Measurements from ENCODE around the gene ACAD10. TPM values are rescaled to one million over a fixed set of nuclear protein-coding genes. Genes with fewer than 3 reads are reported as not detected.

The ACAD10 gene
- total RNA-seq, 1 donor from 2014 or later: 44.0 TPM

- Mint-ChIP-seq H3K4me1 (no peaks in the 10 kb centered on the region), H3K9me3 (no peaks in the 10 kb centered on the region), H3K27me3 (ENCODE audit: low read depth) (peaks cover 10% of the 10 kb centered on the region), H3K4me3 (no peak overlapping the region), H3K36me3 (ENCODE audit: low read depth) (peaks cover 2% of the 10 kb centered on the region), H3K27ac (ENCODE audit: unreplicated experiment) (peak overlapping the region; percentile 78)
- TF ChIP-seq, protein P1, sequence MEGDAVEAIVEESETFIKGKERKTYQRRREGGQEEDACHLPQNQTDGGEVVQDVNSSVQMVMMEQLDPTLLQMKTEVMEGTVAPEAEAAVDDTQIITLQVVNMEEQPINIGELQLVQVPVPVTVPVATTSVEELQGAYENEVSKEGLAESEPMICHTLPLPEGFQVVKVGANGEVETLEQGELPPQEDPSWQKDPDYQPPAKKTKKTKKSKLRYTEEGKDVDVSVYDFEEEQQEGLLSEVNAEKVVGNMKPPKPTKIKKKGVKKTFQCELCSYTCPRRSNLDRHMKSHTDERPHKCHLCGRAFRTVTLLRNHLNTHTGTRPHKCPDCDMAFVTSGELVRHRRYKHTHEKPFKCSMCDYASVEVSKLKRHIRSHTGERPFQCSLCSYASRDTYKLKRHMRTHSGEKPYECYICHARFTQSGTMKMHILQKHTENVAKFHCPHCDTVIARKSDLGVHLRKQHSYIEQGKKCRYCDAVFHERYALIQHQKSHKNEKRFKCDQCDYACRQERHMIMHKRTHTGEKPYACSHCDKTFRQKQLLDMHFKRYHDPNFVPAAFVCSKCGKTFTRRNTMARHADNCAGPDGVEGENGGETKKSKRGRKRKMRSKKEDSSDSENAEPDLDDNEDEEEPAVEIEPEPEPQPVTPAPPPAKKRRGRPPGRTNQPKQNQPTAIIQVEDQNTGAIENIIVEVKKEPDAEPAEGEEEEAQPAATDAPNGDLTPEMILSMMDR (conservative IDR thresholded peaks at IDR 0.05): no peak
- DNase-seq (ENCODE audit: low read depth, low spot score): no peak
Measured at GRCh38 chr12:111754671-111755070, 68.8 kb downstream of the ACAD10 start.

DNA sequence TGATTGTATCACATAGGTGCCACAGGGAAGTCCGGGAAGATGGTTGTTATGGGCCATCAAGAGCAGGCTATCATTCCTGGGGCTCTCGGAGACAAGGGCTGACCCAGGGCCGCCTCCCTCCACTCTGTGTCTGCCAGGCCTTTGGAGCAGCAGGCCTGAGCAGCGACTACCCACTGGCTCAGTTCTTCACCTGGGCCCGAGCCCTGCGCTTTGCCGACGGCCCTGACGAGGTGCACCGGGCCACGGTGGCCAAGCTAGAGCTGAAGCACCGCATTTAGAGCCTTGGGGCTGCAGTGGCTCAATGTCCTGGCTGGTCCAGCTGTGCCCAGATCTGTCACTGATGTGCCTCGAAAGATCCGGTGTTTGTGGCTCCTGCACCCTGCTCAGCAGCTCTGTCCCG lies 70.3 kb downstream of the ACAD10 start:
- Mint-ChIP-seq H3K4me3 (no peak overlapping the region), H3K36me3 (ENCODE audit: low read depth) (peaks cover 2% of the 10 kb centered on the region), H3K27ac (ENCODE audit: unreplicated experiment) (no peak overlapping the region), H3K9me3 (no peaks in the 10 kb centered on the region), H3K4me1 (peaks cover 6% of the 10 kb centered on the region), H3K27me3 (ENCODE audit: low read depth) (peaks cover 10% of the 10 kb centered on the region)
- TF ChIP-seq, protein P1 (conservative IDR thresholded peaks at IDR 0.05): no peak
- DNase-seq (ENCODE audit: low read depth, low spot score): no peak

DNA sequence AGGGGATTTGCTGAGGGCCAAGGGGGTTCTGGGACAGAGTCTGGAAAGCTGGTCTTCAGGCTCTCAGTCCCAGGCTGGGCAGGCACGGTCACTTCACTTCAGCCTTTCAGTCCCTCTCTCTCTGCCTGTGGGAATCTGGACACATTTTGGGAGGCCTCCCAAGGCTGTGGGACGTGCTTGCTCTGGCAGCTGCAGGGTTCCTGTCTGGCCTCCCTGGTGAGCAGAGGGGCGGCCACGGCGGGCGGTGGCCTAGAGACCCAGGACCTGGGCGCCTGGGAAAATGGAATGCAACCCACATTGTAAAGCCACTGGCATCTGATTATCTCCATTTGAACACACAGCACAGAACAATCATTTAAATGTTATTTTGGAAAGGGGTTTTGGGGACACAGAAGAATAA lies 70.8 kb downstream of the ACAD10 start:
- Mint-ChIP-seq H3K36me3 (ENCODE audit: low read depth) (peaks cover 2% of the 10 kb centered on the region), H3K4me3 (no peak overlapping the region), H3K4me1 (peaks cover 10% of the 10 kb centered on the region), H3K27me3 (ENCODE audit: low read depth) (peaks cover 12% of the 10 kb centered on the region), H3K27ac (ENCODE audit: unreplicated experiment) (no peak overlapping the region), H3K9me3 (no peaks in the 10 kb centered on the region)
- TF ChIP-seq, protein P1 (conservative IDR thresholded peaks at IDR 0.05): no peak
- no peak for DNase-seq (ENCODE audit: low read depth, low spot score)

- H3K36me3 Mint-ChIP-seq (ENCODE audit: low read depth): peaks cover 2% of the 10 kb centered on the region
- TF ChIP-seq, protein P1 (conservative IDR thresholded peaks at IDR 0.05): no peak
- H3K27ac Mint-ChIP-seq (ENCODE audit: unreplicated experiment): no peak overlapping the region
- H3K4me3 Mint-ChIP-seq: no peak overlapping the region
- DNase-seq (ENCODE audit: low read depth, low spot score): no peak
- H3K9me3 Mint-ChIP-seq: no peaks in the 10 kb centered on the region
- peaks cover 18% of the 10 kb centered on the region for H3K4me1 Mint-ChIP-seq
- peaks cover 15% of the 10 kb centered on the region for H3K27me3 Mint-ChIP-seq (ENCODE audit: low read depth)
Measured at GRCh38 chr12:111757361-111758119, 71.7 kb downstream of the ACAD10 start.

DNA sequence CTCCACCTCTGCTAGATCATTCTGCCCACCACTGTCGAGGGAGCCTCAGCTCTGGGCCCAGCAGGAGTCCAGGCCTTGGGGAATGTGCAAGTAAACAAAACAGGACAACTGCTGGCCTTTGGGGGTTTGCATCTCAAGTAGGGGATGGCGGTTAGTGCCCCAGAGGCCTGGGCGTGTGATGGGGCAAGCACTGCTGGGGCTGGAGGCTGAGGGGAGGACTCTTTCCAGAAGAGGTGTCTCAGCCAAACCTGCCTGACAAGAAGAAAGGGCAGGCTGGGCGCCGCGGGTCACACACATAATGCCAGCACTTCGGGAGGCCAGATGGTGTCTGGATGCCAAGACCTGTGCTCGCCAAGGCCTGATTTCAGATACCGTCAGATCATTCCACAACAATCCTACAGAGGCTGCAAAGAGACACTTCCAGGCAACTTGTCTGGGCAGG lies 72.3 kb downstream of the ACAD10 start:
- H3K4me1 Mint-ChIP-seq: peaks cover 23% of the 10 kb centered on the region
- peaks cover 21% of the 10 kb centered on the region for H3K27me3 Mint-ChIP-seq (ENCODE audit: low read depth)
- no peak for DNase-seq (ENCODE audit: low read depth, low spot score)
- H3K36me3 Mint-ChIP-seq (ENCODE audit: low read depth): peaks cover 2% of the 10 kb centered on the region
- TF ChIP-seq, protein P1 (conservative IDR thresholded peaks at IDR 0.05): no peak
- no peaks in the 10 kb centered on the region for H3K9me3 Mint-ChIP-seq
- no peak overlapping the region for H3K27ac Mint-ChIP-seq (ENCODE audit: unreplicated experiment)
- no peak overlapping the region for H3K4me3 Mint-ChIP-seq

All from neural crest cell (in vitro differentiated cells).